GM19043 (cell line): ENCODE results near the gene NOC4L.
"Not testable (repeated sequence)": the region's sequence is repeated elsewhere in the genome, so short reads cannot be mapped to it uniquely, and the experiment has no call there.

ENCODE experiments used
- ATAC-seq: cut with Tn5 transposase; IDR thresholded peaks from one replicate; pipeline ENCODE4 v1.9.1; 2021; ENCODE audit warnings: low read depth; ENCODE audit not compliant: unreplicated experiment

The NOC4L gene

DNA sequence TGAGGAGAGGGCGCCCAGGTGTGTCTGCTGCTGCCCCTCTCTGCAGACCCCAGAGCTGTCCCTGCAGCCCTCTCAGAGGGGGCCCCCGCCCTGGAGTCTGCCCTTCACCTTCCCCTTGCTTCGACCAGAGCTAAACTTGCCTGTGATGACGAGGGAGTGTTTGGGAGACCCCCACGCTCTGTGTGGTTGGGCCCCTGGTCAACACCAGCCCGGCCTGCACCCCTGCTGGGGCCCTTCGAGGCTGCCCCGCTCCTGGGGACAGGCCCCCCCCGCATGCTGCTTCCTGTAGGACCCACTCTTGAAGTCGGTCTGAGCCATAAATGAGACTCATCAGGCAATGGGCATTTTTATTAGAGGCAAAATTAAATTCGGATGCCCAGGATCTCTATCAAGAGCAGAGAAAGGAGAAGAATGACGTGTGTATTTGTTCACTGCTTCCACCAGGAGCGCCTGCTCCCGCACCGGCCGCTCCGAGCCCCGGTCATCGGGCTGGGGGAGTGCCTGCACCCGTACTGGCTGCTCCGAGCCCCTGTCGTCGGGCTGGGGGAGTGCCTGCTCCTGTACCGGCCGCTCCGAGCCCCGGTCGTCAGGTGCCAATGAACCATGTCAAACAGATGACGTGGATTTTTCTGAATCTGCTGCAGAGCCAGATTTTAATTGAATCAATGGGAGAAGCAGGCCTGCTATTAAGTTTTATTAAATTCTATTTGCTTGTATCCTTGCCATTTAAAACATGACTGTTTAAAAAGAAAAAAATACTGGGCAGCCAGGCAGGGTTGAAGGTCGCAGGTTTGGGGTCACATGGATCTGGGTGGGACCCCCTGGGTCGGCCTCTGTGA, 47.7 kb downstream of the NOC4L start:
- ATAC-seq, result no peak

DNA sequence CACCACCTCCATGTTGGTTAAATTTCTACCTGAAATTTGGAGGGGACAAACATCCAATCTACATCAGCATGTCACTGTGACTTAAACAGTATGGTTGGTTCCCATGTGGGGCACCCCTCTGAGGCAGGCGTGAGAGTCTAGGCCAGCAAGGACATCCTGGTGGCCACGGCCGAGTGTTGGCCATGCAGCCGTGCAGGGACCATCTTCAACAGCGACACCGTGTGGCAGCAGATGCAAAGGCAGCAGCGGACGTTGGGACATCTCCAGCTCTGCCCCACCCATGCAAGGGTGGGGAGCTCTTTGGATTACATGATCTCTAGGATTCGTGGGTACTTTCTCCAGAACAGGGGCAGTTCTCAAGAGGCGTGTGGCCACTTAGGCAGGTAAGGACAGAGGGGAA, 49.8 kb downstream of the NOC4L start:
- ATAC-seq, result no peak

GRCh38 chr12:132194556-132194955, 50.3 kb downstream of the NOC4L start:
- no peak for ATAC-seq

GRCh38 chr12:132195242-132195641, 51.0 kb downstream of the NOC4L start:
- not testable (repeated sequence) for ATAC-seq

GRCh38 chr12:132196038-132196872, 52.0 kb downstream of the NOC4L start:
- ATAC-seq, result no peak

GRCh38 chr12:132196873-132197390, 52.7 kb downstream of the NOC4L start:
- no peak for ATAC-seq

GRCh38 chr12:132197581-132198354, 53.5 kb downstream of the NOC4L start:
- ATAC-seq, result no peak

DNA sequence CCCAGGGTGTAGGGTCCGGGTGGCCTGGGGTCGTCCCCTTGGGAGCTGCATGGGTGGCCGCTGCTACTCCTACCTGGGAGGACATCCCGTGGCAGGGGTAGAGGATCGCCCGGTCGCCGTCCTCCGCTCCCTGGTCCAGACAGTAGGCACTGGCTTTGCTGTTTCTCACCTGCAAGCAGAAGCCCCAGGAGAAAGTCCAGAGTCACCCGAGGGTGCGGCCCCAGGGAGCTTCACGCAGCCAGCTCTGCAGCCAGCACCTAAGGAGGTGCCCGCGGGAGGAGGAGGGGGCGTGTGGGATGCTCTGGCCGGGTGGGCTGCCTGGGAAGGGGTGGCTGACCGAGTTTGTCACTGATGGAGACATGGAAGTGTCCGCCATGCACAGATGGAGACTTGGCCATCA, 54.8 kb downstream of the NOC4L start:
- ATAC-seq, result no peak

DNA sequence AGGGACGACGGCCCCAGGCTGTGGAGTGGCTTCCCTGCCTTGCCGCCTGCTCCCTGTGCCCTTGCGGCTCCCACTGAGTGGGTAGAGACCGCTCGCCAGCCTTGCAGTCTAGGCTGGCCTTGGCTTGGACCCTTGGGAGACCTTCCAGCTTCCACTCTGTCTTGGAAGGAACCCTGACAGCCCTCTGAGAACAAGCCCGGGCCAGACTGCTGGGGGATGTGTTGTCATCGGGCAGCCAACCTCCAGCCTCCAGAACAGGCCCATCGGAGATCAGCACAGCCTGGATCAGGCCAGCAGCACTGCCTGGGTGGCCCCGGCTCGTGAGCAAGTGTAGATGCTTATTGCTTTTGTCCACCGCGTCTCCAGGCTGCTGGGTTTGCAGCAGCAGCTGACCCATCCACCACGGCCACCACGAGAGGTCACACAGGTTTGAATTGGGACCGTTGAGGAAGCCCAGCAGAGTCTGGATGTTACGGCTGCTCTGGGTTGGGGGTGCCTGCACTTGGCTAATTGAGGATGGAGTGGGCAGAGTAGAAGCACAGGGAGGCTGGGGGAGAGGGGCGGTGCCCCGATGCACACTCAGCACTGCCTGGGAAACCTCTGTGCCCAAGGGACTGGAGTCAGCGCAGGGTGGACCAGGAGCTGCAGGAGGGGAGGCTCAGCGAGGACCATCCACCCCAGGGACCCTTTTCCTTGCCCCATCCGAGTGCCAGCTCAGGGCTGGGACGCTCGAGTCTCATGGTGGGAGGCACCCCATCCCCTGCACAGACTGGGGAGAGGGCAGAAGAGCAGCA, 55.5 kb downstream of the NOC4L start:
- no peak for ATAC-seq

GRCh38 chr12:132200800-132201199, 56.5 kb downstream of the NOC4L start:
- ATAC-seq, result no peak

DNA sequence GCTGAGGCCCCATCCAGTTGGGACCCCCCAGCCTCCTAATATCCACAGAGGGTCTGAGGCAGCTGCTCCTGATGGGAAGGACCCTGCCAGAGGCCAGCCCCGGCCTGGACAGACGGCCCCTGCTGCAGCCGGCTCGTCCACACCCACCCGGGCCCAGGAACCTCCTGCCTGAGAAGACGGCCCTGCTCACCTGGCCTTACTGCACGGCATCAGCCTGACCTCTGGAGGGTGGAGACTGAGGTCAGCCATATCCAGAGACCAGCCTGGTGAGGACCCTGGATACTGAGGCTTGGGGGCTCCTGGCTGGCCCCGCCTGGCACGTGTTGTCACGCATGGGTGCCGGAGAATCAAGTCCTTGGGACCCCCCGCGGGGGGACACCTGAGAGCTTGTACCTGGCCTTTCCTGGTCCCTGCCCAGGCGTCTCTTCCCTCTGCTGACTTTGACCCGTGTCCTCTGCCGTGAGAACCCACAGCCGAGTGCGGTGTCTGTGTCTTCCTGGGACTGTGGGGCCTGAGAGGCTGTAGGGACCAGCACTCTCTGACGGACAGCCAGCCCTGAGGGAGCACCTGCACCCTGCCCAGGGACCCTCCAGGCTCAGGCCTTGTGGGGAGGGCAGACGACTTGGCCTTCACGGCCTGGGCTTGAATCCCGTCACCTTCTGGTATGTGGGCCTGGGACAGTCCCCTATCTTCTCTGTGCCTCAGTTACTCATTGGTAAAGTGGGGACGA, 57.3 kb downstream of the NOC4L start:
- ATAC-seq, result no peak
